ENCODE results near the gene OPCML.

Gene OPCML

DNA sequence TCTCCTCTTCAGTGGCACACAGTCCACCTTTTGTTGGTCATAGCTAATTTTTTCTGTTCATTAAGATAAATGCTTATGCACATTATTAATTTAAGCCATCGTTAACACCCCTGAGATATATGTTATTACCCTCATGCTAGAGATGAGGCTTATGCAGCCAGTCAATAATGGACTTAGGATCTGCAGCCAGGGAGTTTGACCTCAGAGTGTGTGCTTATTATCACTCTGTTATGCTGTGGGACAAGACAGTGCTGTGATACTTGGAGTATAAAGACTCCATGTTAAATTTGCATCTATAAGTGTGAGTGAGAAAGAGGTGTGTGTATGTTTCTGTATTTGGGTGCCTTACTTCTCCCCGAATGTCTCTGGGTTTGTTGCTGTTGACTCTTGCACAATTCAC is 969.3 kb downstream of the OPCML start:
- no peak for DNase-seq (ENCODE audit: low read depth in 2 of 2)

DNA sequence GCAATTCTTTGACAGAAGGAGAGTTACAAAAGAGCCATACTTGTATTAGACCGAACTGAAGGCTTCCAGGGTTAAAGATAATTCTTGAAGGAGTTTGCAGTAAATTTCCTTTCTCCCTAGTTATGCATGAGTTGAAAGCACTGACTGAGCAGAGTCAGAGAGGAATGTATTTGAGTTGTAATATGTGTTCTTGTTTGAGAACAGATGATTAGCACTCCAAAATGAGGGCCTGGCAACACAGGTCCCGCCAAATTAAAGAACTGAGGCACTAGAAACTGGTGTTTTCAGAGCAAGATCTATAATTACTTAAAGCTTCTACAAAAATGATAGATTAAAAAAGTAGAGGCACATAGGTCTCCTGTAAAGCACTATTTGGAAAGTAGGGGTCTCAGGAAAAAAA is 970.4 kb downstream of the OPCML start:
- DNase-seq (ENCODE audit: low read depth in 2 of 2) = no peak

DNA sequence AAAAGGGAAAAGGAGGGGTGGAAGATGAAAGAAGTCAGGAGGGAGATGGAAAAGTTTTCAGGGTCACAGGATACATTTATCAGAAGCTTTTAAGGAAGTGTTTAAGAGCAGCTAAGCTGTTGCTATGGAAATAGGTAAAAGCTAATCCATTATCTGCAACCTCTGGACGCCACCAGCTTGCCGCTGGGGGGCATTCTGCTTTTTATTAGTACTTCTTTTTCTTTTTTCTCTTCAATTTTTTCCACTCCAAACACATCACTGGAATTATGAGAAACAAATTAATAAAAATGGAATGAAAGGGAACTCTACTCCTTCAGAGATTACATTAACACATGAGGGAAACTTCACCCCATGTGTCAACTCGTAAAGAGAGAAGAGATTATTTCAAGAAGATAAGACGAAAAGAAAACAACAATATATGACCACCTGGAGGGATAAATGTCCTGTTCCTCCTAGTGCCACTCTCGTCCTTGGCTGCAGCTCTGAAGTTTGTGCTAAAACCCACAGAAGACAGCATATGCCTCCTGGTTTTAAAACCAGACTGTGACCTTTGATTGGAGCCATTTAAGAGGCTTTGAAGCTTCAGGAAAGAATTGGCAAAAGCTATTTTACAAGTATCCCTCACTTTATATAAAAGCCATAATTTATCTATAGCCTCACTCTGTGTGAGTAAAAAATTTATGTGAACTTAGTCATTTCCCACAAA is 972.8 kb downstream of the OPCML start:
- no peak for DNase-seq (ENCODE audit: low read depth in 2 of 2)

DNA sequence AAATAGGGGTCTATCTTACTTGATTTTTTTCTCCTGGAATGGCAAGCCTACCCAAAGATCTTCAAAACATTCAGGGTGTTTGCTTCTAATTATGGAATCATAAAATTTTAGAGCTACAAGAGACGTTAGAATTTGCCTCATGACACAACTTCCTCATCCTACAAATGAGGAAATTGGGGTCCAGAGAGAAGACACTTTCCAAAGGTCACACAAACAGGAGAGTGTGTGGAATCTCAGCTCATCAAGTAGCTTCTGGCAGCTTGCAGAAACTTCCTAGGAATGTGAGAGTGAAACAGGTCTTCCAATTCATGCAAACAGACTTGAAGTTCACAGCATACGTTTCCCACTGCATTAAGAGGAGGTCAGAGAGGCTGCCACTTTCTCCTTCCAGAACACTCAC is 976.0 kb downstream of the OPCML start:
- DNase-seq (ENCODE audit: low read depth in 2 of 2) = no peak

DNA sequence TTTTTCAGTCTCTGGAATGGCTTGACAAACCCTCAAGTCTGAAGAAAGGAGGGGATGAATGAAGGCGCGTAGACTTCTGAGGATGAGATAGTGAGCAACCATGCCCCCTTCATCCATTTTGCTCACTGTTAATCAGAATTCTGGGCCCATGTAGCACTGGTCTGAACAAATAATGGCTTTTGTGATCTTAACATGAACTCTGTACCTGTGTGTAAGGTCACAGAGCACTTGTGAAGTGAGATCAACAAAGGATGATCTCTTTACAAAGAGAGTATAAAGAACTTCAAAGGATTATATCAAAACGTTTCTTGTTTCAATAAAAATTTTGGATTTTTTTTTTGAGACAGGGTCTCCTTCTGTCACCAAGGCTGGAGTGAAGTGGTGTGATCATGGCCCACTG is 976.7 kb downstream of the OPCML start:
- DNase-seq (ENCODE audit: low read depth in 2 of 2) = no peak

DNA sequence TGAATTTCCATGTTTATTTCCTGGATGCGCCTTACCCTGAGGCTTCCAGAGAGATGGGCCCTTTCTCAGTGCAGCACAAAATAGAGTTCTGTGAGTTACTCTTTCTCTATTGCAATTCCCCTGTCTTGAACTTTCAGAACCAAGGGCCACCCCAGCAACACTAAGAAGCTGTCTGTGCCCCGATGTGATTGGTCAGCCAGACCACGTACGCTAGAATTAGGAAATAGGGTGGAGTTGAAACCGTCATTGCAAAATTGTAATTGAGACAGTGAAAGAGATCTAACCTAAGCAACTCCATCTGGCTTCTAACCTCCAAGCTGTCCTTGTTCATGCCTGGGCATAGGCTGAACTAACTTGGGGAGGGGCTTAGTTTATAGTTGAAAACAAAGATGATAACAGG is 981.3 kb downstream of the OPCML start:
- no peak for DNase-seq (ENCODE audit: low read depth in 2 of 2)

DNA sequence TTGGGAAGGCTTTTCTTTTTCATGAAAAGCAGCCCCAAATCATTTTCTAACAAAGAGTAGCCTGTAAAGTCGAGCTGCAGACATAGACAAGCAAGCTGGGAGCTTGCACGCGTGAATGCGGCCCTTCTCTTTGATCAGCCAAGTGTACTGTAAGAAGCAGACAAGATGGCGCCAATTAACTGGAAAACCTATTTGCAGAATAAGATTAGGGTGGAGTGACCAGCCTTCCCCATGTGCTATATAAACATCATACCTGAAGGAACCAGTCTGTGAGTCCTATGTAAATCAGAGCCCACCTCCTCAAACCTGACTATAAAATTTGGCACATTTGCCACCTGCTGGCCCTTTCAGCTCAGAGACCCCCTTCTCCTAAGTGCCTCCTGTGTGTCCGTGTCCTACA is 982.7 kb downstream of the OPCML start:
- DNase-seq (ENCODE audit: low read depth in 2 of 2) = no peak

DNA sequence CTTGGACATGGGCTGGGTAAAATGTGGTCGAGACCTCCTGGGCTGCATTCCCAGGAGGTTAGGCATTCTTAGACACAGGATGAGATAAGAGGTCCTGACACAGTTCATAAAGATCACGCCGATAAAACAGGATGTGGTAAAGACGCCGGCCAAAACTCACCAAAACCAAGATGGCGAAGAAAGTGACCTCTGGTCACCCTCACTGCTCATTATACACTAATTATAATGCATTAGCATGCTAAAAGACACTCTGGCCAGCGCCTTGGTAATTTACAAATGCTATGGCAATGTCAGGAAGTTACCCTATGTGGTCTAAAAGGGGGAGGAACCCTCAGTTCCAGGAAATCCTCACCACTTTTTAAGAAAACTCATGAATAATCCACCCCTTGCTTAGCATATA is 983.3 kb downstream of the OPCML start:
- no peak for DNase-seq (ENCODE audit: low read depth in 2 of 2)

DNA sequence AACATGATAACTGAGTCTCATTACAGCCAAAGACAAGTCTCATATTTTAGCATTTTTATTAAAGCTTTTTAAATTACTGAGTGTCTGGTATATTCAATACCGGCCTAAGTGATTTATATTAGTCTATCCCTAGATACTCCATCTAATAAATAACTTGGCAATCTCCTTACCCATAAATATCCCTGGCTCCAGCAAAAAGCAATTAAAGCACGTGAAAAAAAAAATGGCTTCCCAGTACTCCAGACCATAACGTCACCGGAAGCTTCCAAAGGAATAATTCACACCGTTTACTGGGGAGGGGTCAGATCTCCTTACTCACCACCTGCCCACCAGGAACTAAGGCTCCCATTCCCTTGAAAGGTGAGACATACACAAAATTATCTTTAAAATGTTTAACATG is 988.3 kb downstream of the OPCML start:
- no peak for DNase-seq (ENCODE audit: low read depth in 2 of 2)

DNA sequence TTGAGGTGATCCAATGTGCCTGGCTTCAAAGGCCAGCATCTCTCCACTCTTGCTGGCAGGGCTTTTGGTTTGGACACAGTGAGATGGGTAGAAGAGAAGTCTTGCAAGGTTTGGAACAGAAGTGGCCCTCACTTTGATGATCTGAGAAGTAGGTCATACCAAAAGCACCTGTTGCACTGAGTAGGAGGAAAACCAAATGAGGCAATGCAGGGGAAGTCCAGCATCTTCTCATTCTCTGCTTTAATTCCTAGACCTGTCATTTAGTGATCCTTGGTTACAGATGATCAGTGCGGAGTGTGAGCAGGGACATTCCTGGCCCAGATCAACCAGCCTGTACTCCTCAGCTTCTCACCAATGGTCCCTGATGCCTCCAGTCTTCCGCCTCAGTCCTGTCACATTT is 990.5 kb downstream of the OPCML start:
- DNase-seq (ENCODE audit: low read depth in 2 of 2) = no peak

DNA sequence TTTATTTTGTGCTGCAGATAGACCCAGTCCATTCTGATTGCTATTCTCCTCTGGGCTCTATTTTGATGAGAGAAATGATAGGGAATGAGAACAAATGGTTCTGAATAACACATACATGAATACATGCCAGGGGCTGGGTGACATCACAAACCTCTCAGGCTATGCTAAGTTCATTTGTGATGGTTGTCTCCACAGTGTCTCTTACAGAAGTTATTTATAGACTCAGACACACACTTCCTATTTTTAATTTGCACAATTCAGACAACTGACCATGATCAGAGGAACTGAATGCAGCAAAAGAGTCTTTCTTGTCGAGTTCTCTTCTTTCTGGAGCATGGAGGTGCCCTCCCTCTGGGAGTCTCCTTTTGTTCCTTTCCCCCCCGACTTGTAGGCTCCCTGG is 991.7 kb downstream of the OPCML start:
- DNase-seq (ENCODE audit: low read depth in 2 of 2) = no peak

DNA sequence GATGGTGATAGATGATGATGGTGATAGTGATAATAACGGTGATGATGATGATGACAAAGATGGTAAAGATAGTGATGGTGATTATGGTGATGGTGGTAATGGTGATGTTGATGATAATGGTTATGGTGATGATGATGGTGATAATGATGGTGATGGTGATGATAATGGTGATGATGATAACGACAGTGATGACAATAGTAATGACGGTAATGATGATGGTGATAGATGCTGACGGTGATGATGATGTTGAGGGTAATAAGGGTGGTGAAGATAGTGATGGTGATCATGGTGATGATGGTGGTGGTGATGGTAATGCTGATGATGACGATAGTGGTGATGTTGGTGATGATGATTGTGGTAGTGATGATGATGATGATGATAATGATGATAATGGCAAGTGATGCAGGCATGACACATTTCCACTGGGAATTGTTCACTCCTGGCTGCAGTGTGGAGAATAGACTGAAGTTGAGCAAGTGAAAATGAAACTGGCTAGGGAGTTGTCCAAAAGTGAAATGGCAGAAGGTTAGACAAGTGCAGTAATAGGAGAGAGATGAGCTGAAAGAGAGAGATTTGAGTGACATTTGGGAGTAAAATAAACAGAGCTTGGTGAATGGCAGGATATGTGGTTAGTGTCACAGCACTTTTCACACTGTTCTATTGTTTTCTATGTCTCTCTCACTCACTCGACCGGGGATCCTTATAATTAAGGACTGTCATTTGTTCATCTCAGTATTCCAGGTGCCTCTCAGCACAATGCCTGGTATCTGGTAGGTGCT is 992.5 kb downstream of the OPCML start:
- DNase-seq (ENCODE audit: low read depth in 2 of 2) = no peak

DNA sequence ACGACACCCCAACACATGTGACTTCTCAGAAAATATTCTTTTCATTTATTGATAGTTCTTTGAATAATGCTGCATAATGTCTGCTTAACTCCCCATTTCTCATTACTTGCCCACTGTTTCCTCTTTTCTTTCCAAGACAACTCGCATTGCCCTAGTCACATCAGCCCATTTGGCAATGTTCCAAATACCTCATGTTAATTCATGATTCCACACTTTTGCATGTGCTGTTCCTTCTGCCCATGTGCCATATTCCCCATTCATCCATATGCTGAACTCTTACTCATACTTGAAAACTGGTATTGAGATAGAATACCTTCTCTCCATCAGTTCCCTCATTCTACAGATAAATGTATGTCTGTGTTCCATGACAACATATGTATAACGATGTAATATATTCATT is 993.7 kb downstream of the OPCML start:
- DNase-seq (ENCODE audit: low read depth in 2 of 2) = no peak

DNA sequence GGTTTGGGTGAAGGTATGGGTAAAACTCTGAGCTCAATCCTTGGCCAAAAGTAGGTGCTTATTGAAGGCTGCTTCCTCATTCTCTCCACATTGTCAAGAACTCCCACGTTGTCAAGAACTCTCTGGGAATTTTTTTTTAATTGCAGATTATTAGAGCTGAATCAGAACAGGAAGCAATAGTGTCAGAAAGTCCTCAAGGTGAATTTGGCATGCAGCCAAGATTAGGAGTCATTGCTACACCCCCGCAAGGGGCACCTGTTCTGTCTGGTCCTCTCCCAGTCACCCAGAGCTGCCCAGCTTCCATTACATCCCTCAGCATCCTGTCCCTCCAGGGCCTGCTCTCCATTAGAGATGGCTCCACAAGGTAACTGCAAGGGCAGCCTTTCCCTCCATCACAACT is 996.5 kb downstream of the OPCML start:
- no peak for DNase-seq (ENCODE audit: low read depth in 2 of 2)

DNA sequence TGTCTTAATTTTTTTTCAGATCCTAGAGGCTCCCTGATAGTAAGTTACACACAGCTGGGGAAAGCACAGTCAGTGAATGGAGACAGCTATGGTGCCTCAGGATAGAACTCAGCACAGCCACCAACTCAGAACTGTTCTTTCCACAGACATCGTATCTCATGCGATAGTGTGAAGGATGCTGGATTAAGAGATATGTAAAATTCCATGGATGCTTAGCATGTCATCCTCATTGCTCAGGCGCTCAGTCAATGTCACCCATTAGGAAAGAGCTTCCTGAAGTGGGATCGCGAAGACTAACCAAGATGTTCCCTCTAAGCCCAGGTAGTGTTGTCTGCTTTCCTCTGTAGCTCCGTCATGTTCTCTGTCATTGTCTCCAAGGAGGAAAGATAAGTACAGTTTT is 1000.4 kb downstream of the OPCML start:
- DNase-seq (ENCODE audit: low read depth in 2 of 2) = no peak

DNA sequence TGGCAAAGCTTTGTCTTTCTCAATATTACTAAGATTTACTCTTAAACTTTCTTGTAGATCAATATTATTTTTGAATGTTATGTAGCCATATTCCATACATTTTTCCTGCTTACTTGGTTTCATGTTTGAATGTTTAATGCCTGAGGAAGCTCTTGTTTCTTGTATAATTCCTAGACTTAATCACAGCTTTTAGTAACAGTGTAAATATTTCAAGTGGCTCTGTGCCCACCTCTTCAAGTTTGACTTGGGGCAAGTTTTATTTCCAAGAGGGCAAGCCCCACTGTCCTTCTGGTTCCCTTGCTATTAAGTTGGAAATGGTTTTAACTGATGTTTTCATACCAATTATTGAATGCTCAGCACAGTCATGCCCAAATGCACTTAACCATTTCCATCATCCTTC is 1004.1 kb downstream of the OPCML start:
- no peak for DNase-seq (ENCODE audit: low read depth in 2 of 2)

DNA sequence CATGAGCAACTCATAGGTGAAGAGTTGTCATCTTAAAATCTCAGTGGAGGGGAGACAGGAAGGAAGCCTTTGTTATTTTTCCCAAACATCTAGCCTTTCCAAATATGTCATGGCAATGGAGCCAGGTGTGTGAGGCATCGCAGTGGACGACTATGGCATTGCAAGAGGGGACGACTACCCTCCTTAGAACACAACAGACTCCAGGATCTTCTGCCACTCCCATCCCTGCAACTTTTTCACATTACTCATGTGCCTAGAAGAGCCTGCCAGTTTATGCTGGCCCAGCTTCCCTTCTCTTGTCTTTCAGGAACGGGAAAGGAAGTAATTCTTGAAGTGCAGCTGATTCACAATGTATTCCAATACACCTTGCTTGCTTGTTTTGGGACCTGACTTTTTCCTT is 1008.4 kb downstream of the OPCML start:
- no peak for DNase-seq (ENCODE audit: low read depth in 2 of 2)

DNA sequence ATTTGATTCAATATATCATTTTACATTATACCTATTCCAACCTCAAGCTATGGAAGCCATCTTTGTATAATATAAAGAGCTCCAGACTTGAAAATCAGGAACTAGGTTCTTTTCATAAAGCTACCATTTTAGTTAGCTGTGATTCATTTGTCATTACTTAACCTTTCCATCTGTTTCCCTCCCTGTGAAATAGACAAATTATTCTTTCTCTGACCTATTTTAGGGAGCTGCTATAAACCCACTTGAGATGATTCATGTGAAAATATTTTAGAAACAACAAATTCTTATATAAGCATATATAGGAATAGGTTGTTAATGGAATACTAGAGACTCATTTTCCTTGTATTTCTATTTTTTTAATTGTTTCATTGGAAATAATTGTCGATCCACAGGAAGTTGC is 1012.1 kb downstream of the OPCML start:
- DNase-seq (ENCODE audit: low read depth in 2 of 2) = no peak

DNA sequence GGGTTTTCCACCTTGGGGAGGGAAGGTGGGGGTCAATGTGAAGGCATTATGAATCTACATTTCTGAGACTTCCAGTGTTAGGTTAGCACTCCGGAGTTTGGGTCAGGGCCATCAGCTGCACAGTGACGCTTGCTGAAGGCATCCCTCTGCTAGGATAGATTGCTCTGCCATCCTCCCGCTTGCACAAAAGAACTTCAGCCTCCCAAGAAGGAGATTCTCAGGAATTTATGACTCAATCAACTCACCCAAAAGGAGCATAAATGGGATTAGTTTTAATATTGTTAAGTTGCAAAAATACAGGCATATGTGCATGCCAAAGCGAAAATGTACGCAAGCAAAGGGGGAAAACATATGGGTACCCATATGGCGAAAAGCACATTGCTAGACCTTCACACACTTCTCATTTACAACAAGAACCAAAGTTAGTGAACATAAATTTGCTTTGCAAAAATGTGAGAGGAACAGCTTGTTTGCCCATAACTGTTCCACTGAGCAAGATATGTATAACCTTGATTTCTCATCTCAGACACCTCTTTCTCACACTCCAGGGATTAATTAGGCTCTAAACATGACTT is 1013.0 kb downstream of the OPCML start:
- no peak for DNase-seq (ENCODE audit: low read depth in 2 of 2)

DNA sequence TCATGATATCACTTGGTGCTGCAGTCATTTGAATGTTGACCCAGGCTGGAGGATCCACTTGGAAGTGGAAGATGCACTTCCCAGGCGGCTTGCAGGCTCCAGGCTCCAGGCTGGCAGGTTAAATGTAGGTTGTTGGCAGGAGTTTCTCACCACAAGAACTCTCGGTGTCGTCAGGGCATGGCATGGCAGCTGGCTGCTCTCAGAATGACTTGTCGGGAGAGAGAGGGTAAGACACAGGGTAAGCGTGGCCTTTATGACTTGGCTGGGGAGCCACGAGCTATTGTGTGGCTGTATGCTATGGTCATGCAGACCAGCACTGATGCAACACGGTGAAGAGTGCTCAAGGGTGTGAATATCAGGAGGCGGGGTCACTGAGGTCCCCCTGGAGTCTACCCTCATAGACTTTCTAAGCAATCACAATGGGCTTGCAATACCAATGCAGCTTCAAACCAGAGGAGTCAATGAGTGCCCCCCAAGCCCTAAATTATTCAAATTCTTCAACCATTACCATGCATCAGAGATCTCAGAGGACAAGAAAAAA is 1027.7 kb downstream of the OPCML start:
- no peak for DNase-seq (ENCODE audit: low read depth in 2 of 2)

DNA sequence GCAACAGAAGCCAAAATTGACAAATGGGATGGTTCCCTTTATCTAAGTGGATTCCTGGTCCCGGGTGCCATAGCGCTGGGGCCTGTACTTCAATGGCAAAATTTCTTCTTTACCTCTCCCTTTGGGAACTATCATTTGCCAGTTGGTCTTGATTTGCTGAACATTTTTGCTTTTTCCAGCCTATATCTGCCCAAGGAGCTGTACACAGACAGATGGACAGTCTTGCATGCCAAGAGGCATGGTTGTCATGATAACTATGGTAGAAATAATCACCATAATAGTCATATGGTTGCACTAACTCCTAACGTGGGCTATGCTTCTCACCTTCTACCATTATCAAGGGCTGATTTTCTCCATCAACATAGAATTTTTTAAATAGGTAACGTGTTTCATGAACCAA is 1030.9 kb downstream of the OPCML start:
- no peak for DNase-seq (ENCODE audit: low read depth in 2 of 2)

DNA sequence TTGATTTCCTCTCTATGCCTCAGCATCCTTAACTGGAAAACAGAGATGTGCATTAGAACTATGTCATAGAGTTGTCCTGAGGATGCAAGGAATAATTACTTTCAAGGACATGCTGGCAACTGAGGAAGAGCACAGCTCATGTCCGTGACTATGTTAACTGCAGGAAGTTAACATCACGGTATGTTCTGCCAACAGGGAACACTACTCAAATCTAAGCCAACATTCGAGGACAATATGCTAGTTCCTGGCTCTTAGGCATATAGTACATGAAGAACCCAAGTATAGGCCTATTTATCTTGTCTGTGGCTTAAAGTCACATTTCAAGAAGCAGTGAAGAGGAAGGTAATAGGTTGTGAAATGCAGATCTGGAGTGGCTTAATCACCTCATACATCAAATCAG is 1032.6 kb downstream of the OPCML start:
- DNase-seq (ENCODE audit: low read depth in 2 of 2) = no peak

DNA sequence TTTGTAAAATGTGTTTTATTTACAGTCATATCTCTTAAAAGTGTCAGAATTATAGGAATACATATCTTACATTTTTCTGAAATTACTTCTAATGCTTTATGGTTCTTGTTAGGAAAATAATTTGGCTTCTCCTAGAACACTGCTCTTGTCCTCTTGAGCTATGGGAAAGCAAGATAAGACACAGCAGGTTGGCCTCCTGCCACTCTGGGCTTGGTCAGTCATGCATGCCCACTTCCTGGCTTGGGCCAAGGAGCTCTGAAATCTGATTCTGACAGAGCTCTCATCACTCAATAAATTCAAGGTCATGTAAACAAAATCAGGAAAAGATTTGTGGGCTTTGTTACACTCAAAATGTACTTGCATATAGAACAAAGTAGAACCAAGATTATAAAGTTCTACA is 1036.0 kb downstream of the OPCML start:
- no peak for DNase-seq (ENCODE audit: low read depth in 2 of 2)
